Activated naive CD4-positive, alpha-beta T cell treated with Interleukin-2 at 50 U/mL for 16 hours (primary cell): ENCODE measurements around the gene NEURL1B.
"Not testable (repeated sequence)": the region's sequence is repeated elsewhere in the genome, so short reads cannot be mapped to it uniquely, and the experiment has no call there.

ENCODE experiments used
- DNase-seq: peaks from one replicate; pipeline ENCODE4 v3.0.0-alpha.2; 2020

The NEURL1B gene

DNA sequence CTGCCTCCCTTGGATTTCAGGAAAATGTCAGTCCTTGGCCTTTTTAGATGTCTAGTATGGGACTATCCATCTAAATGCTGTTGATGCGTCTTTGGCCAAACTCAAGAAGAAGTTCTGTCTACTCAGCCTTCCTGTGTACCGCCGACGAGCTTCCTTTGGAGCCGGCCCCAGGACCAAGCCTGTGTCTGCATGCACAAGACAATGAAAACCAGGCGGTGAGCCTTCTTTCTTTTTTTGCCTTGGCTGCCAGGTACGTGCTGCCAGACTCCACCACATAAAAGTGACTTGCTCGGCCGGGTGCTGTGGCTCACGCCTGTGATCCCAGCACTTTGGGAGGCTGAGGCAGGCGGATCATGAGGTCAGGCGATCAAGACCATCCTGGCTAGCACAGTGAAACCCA lies 6.0 kb upstream of the NEURL1B start:
- DNase-seq: no peak

DNA sequence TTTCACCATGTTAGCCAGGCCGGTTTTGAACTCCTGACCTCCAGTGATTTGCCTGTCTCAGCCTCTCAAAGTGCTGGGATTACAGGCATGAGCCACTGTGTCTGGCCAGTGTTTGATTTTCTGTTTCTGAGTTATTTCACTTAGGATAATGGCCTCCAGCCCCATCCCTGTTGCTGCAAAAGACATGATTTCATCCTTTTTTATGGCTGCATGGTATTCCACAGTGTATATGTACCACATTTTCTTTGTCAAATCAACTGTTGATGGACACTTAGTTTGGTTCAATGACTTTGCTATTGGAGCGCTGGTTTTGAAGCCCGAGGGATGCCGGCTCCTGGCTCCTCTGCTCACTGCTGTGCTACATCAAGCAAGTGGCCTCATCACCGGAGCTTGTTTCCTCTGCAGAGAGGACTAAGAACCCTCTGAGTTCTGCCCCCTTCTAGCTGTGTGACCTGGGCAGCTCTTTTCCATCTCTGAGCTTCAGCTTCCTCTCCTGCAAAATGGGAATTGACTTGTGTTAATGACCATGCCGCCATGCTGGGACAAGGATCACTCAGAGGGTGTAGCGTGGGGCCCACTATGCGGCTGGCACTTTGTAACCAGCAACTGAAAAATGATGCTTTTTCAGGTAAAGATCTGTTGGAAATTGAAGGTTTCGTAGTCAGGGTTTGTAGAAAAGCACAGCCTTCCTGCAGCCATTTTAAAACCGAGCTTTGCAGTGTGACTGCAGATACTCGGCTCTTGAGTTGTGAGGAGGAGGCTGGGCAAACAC lies 4.6 kb upstream of the NEURL1B start:
- DNase-seq: no peak

DNA sequence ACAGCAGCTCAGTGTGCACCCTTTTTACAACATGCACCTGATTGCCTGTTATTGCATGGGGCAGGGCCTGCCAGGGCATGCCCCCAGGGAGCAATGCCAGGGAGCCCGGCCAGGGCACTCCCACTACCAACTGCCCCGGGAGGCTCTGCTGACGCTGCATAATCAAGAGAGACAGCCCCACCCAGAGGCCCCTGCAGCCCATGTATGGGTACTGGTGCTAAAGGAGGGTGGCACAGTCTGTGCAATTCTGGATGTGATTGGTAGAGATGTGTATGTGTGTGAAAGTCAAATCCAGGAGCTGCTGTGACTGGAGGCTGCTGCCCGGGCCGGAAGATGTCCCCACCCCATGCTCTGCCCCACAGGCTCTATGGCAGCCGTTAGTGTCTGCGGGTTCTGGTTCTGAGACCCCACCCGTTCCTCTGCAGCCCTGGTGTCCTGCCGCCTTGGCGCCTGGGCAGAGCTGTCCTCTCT lies 3.9 kb upstream of the NEURL1B start:
- DNase-seq: no peak

DNA sequence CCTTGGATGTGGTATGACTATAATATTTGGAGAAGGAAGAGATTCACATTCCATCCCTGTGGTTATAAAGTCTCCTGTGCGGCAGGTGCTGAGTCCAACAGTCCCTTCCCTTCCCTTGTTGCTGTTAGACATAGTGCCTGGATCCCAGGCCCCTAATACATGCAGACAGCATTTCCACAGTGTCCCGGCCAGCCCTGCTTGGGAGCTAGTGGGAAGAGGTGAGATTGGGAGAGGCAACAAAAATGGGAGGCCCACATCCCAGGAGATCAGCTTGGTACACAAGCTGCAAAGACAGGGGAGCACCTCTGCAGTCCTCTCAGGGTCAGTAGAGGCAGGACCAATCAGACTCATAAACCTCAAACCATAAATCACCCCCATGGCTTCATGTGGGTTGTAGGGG lies 3.3 kb upstream of the NEURL1B start:
- DNase-seq: no peak

DNA sequence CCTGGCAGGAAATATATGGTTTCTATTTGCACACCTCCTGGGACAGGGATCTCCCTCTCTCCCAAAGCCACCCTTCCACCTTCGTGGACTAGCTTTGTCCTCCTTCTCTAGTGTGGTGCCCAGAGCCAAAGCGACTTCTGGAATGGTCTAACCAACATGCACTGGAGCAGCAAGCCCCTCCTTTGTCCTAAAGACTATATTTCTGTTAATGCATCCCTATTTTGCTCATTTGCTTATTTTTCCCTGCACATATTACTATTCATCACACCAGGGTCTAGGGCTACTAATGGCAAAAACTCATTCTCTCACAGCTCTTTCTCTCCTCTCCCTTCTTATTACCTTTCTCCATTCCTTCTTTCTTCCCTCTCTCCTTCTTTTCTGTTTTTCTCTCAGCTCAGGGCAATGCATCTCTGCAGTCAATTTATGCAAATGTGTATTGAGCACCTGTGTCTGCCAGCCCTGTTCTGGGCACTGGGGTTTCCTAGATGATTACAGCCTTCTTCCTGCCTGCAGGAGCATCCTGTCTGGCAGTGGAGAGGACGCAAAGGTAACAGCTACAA lies 2.8 kb upstream of the NEURL1B start:
- DNase-seq: no peak

DNA sequence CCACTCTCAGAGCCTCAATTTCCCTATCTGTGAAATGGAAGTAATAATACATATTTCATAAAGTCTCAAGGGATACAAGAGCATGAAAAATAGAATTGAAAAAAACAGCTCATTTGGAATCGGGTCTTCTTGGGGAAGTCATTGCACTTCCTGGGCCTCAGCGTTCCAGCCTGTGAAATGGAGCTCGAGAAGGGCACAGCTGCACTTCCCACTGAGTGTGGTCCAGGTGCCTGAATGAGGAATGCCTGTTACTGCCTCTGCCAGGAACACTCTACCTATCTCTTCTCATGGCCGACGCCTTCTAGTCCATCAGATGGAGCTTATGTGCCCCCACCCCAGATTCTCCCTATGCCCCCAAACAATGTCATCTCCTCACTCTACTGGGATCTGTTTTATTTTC lies 924 bp upstream of the NEURL1B start:
- no peak for DNase-seq

DNA sequence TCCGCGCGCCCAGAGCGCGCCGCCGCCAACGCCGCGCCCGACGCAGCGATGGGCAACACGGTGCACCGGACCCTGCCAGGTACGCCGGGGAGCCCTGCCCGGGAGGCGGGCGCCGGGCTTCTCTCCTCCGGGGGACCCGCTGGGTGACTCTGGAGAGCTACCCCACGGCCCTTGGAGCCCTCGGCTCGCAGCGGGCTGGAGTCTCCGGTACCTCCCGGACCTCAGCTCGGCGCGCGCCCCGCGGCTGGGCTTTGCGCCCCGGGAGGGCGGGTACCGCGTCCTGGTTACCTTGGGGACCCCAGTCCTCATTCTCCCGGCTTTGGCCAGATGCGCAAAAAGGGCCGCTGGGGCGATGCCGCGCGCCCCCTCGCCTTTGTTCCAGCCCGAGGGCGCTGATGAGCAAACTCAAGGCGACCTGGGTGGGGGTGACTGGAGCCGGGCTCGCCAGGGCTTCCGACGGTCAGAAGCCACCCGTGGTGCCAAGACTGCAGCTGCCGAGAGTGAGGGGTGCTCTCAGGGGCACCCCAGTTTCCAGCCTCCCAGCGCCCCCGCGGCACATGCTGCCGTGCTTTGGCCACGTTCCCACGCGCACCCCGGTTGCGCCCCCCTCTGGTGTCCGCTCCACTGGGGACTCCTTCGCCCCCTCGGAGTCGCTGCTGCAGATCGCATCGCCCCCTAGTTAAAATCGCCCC lies 442 bp downstream of the NEURL1B start:
- DNase-seq: no peak

DNA sequence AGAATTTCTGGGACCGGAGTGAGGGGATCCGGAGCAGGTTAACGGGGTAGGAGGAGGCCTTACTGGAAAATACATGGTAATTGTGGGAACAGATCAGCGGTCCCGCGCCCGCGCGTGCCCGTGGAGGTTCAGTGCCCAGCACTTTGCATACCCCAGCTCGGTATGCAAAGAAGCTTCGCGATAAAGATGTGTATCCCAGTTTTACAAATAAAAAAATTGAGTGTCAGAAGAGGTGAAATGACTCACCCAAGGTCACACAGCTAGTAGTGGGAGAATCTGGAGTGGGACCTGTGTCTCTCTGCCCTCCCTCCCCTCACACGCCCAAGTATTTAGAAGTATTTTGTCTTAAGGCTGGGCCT lies 967 bp downstream of the NEURL1B start:
- no peak for DNase-seq

DNA sequence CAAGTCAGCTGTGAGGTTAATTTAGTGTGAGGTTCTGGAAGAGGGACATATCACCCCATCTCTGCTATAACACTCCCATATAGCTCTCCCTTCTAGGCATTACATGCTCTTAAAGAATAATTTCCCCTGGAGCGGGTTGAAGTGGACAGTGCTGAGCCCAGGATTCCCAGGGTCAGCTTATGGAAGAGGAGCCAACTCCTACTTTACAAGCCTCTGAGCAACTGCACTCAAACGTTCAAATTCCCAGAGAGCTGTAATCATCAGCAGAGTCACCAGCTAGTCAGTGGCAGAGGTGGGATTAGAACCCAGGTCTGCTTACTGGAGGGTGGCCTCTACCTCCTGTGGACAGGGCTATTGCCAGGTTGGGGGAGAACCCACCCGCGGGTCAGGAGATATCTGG lies 1.4 kb downstream of the NEURL1B start:
- no peak for DNase-seq

DNA sequence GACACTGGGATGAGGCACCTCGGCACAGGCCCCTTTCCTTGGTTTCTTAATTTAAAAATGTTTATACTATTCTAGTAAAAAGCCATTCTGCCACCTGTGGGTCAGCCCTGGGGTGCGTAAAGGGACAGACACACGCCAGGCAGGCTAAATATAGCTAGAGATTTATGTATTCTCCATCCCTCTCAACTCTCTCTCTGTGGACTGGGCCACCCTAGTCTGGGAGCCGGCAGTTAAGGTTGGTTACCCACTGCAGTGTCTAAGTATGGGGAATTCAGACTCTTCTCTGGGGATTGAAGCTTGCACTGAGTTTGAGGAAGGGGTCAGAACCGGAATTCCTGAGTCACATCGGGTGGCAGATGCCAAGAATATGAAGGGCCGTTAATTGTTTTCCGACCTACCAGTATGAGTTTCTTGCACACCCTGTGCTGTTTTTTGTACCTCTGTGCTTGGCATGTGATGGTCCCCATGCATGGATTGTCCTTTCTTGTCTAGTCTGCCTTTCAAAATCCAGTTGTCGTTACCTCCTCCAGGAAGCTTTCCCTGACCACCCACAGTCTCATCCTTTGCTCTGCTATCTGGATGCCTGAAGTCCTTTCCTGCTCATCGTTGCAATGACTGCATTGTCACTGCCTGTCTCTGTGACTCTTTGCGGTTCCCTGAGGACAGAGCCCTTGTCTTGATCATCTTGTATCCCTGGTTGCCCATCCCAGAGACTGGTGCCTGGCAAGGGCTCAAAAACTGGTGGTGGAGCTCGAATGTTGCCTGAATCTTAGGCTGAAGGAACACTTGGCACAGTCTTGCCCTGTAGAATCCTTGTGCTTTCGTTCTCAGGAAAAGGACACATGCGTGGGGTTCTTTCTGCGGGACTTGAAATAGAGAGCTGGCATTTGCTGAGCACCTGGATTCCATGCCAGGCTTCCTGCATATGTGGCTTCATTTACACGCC lies 2.1 kb downstream of the NEURL1B start:
- DNase-seq: no peak

DNA sequence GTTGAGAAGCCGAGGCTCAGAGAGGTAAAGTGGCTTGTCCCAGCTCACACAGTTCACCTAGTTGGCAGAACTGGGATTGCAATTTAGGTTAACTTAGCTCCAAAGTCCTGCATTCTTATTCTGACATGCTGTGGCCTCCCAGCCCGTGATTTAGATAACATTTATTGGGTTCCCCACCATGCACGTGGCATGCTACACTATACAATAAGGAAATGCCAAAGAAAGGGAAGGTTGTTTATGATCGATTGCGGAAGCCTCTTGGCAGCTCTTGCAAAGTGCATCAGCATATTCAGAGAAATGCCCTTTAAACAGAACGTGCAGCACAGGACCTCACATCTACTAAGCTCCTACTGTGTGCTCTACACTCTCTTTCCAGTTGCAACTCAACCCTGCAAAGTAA lies 3.2 kb downstream of the NEURL1B start:
- no peak for DNase-seq

DNA sequence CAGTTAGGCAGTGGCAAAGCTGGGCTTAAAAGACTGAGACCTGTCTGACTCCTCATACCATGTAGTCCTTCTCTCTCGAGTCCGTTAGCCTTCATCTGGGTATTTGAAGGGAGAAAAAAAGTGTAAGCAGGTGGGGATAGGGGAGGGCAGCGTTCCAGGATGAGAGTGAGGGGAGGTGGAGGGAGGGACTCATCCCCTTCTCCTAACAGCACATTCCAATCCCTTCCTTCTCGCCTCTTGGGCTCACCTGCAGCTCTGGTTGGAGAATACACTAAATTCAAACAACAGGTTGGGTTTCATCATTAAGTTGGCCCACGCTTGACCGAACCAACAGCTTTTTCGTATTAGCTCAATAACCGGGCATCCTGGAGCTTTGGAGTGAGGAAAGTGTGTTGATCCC lies 3.6 kb downstream of the NEURL1B start:
- no peak for DNase-seq

DNA sequence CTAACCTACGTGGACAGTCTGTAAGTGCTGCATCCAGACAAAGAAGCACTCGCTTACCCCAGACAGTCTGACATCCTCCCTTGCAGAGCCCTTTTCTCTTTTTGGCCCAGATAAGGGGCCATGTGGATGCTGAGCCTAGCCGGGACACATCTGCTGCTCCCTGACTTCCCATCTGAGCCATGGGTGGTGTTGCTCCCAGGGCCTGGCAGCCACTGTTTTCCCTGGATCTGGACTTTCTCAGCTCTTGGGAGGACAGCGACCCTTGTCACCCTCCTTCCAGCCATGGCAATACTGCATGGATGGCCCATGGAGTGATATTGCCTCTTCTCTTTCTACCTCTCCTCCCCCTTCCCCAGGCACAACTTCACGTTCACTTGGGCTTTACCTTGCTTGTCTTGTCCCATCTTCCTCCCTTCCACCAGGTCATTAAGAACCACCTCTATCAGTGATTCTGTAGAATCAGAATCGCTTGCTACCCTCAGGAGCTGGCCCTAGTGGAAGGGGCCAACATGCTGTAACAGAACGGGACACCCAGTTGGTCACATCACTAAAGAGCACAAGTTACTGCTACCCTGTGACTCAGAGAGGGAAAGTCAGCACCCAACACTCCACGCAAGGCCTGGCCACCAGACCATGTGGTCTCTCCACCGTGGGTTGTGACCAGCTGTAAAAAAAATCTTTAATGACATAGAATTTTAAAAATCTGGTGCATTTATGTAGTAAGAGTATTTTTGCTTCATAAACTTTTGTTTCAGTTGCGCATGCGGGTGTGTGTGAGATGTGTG lies 4.4 kb downstream of the NEURL1B start:
- no peak for DNase-seq

DNA sequence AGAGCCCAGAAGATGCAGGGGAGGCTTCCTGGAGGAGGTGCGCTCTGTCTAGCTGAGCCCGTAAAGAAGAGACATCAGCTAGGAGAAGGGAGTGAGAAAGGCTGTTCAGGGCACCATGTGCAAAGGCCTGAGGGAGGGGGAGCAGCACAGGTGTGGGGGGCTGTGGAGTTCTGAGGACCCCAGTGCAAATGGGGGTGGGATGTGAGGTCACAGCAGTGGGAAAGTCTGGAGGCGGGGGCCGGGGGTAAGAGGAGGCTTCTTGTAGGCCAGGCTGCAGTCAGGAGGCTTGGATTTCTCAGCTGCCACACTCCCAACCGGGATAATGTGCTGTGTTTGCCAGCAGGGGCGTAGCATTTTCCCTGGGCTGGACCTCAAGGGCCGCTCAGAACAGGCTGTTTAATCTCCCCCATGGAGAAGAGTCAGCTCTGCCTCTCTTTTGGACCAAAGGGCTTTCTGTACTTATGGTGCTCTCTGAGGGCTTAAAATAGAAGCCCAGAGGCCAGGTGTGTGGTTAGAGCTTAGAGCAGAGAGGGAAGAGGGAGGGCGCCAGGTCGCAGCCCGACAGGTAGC lies 5.7 kb downstream of the NEURL1B start:
- DNase-seq: no peak

DNA sequence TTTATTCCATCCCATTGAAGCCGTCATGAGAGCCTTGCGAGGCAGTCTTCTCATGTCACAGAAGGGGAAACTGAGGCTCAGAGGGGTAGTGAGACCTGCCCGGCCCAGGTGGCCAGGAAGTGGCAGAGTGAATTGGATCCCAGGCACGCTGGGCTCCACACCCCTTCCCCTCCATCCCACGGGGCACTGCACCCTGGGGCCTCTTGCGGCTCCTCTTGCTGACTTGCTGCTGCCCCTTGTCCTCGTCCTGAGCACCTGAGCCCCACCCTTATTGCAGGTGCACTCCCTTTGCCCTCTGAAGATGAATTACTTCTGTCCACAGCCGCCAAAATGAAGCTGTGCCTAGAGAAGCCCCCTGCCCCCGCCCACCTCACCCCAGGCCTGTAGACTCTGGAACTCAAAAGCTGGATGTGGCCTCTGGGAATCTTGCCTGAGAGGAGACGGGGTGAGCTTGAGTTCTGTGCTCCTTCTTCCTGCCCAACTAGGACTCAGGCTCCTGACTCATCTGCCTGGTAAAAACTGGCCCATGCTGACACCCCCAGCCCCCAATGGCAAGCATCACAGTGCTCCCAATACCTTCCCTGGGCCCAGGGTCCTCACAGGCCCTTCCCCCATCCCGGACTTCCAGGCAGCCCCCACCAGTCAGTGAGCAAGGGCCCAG lies 6.4 kb downstream of the NEURL1B start:
- DNase-seq: no peak

DNA sequence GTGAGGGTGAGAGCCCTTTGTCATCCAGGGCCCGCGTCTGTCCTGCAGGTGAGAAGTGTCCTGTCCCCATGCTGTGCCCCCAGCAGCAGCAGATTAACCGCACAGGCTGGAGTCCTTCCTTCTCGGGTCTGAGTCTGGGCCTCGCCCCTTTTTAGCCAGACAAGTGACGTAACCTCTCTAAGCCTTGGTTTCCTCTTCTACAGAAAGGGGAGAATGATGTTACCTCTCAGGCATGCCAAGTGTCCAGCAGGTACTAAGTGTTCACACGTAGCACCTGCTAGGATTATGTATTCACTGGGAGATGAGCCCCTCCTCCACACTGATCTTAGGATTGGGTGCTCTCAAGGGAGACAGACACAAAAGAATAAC lies 6.9 kb downstream of the NEURL1B start:
- DNase-seq: no peak

DNA sequence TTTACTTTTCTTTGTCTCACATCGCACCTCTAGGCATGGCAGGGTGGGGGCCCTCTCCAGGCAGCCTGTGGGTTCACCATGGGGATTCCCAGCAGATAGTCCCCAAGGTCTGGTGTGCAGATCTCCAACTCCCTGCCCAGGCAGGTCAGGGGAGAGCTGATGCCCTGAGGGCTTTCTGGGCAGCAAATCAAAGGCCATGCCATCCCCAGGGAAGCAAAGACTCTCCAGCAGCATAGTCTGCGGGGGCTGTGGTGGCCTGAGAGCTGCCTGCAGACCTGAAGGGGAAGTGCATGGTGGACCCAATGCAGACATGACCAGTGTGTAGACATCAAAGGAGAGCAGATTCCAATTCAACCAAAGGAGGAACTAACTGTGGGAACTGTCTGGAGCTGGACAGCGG lies 7.7 kb downstream of the NEURL1B start:
- DNase-seq: no peak

DNA sequence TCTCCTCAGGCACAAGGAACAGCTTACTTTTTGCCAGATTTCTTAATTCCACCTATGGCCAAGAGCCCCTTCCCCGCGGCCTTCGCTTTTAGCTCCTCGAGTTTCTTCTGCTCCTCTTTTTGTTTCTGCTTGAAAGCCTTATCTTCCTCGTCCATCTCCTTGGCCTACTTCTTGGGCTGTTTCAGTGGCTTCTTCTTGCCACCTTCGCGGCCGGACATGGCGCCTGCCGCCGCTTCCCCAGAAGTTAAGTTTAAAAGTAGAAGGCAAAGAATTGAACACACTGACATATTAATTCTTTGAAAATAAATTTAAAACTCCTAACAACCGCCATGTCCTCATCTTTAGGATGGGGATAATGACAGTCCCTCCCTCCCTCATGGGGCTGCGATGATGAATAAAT lies 15.4 kb downstream of the NEURL1B start:
- not testable (repeated sequence) for DNase-seq

DNA sequence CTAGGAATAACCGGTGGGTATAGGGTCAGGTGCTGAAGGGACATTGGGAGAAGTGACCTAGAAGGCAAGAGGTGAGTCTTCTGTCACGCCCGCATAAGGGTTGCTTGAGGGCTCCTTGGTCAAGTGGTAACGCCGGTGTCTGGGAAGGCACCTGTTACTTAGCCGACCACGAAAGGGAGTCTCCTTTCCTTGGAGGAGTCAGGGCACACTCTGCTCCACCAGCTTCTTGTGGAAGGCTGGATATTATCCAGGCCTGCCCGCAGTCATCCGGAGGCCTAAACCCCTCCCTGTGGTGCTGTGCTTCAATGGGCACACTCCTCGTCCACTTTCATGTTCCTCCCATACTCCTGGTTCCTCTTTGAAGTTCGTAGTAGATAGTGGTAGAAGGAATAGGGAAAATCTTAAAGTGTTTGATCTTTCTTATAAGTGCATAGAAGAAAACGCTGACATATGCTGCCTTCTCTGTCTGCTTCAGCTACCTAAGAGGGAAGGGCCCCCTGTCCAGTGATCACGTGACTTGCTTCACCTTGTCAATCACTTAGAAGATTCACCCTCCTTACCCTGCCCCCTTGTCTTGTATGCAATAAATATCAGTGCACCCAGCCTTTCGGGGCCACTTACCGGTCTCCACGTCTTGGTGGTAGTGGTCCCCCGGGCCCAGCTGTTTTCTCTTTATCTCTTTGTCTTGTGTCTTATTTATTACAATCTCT lies 16.6 kb downstream of the NEURL1B start:
- not testable (repeated sequence) for DNase-seq

DNA sequence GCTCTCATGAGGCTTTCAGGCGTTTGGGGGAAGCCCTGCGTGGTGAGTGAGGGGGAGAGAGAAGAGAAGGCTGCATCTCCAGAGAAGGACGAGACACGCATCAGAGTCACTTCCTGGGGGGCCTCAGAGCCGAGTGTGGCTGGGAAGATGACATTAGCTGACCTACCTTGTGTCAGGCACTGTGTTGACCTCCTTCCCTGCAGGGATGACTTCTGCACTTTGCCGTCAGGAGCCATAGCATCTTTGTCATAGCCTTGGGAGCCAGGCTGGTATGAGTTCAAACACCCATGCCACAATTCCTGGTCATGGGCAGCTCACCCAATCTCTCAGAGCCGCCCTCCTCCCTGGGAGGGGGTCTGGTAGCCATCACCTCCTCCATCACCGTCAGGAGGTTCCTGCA lies 17.3 kb downstream of the NEURL1B start:
- DNase-seq: no peak

DNA sequence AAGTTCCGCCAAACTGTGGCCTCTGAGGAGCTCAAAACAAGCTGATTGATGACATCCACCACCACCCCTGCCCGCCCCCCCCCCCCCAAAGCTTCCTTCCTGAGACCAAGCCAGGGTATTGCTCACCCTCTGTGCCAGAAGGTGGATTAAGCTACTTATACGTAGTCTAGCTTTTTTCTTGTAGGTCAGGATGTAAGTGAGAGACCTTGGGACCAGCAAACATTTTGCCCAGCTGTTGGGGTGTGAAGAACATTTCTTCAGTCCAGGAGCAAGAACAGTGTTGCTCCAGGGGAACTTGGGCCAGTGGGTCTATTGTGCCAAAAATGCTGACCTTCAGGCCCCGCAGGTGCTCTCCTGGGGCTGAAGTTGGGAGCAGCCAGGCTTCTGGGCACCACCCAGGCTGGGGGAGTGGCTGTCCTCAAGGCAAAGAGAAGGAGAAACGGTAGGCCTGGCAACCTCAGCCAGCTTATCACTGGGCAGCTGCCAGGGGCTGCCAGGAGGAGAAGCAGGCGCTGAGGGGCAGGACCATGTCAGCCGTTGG lies 18.0 kb downstream of the NEURL1B start:
- no peak for DNase-seq
